Tibial nerve (tissue), 4 donors: ENCODE data around the gene TCF7. TPM values are rescaled to one million over a fixed set of nuclear protein-coding genes. Genes with fewer than 3 reads are reported as not detected.

Source experiments
- DNase-seq, 2 donors: peaks; one replicate each; pipeline ENCODE4 v3.0.0-alpha.2; 2019; ENCODE audit warnings: low spot score in 2 of 2
- H3K27ac ChIP-seq, 4 donors: fragments of 200-600 bp; sonication (generic) in 3 of 4; one replicate each; pipeline ENCODE4 v1.5.1; 2017 to 2019; ENCODE audit warnings: mild to moderate bottlenecking in 1 of 4
- H3K27me3 ChIP-seq, 2 donors: fragments of 200-600 bp; sonication (generic) in 1 of 2; one replicate each; pipeline versions ENCODE4 v1.5.1 to v1.6.0; 2017 to 2019
- H3K36me3 ChIP-seq, 3 donors: fragments of 200-600 bp; sonication (generic); one replicate each; pipeline ENCODE4 v1.5.1; 2018 to 2019
- H3K4me1 ChIP-seq, 4 donors: fragments of 200-600 bp; sonication (generic) in 3 of 4; one replicate each; pipeline ENCODE4 v1.5.1; 2017 to 2019
- H3K4me3 ChIP-seq, 4 donors: fragments of 200-600 bp; sonication (generic) in 3 of 4; one replicate each; pipeline ENCODE4 v1.5.1; 2017 to 2019; ENCODE audit warnings: mild to moderate bottlenecking in 1 of 4, moderate library complexity in 1 of 4
- H3K9me3 ChIP-seq, 4 donors: fragments of 200-600 bp; sonication (generic) in 3 of 4; one replicate each; pipeline ENCODE4 v1.5.1; 2017 to 2019
- CTCF ChIP-seq, 5 experiments: fragments of 200-600 bp in 3 of 5; fragments of 450-650 bp in 2 of 5; sonication (generic) in 3 of 5; IDR thresholded peaks; one replicate each; pipeline ENCODE4 v1.5.1; 2016 to 2019; ENCODE audit warnings: antibody characterized with exemption in 5 of 5, mild to moderate bottlenecking in 3 of 5, moderate library complexity in 2 of 5
- EP300 ChIP-seq, 2 donors: sonication (generic); formaldehyde crosslinking; IDR thresholded peaks; one replicate each; pipeline ENCODE4 v1.6.1; 2017; ENCODE audit warnings: antibody characterized with exemption in 2 of 2, mild to moderate bottlenecking in 1 of 2
- POLR2A ChIP-seq, 2 donors: fragments of 450-650 bp; IDR thresholded peaks; one replicate each; pipeline ENCODE4 v1.6.1; 2017; ENCODE audit warnings: antibody characterized with exemption in 2 of 2, mild to moderate bottlenecking in 2 of 2, moderate library complexity in 2 of 2
- WGBS, 2 donors: methylation state at CpG; one replicate each; pipeline ENCODE4 v1.1.5; 2018; 5-methylcytosine and 5-hydroxymethylcytosine counted together
- total RNA-seq, 4 donors: library from RNA; depleted of rRNA; stranded (reverse); fragments of >200 nt; gene quantifications; one replicate each; pipeline ENCODE4 v1.1.0, GENCODE V29; 2016

Gene TCF7
- total RNA-seq, 4 donors from 2014 or later, result 2.5 to 13.2 (median 6.6) TPM

DNA sequence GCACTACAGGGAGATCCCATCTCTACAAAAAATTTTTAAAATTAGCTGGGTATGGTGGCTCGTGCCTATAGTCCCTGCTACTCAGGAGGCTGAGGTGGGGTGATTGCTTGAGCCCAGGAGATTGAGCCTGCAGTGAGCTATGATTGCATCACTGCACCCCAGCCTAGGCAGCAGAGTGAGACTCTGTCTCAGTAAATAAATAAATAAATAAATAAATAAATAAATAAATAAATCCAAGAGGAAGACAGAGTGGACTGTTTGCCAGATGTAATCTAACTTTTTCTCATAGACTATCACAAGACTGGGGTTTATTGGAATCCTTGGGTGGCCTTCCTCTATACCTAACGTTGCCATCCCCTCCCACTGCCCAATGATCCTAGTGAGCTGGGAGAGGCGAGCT lies 19.2 kb upstream of the TCF7 start:
- no peak for DNase-seq
- no peaks in the 10 kb centered on the region for H3K36me3 ChIP-seq
- H3K4me1 ChIP-seq, result peaks cover 0 to 36% (median 23%) of the 10 kb centered on the region in 4 donors
- H3K27me3 ChIP-seq, result no peaks in the 10 kb centered on the region
- H3K4me3 ChIP-seq, result no peak overlapping the region
- 88% methylated on average over 3 of the region's 3 CpGs for WGBS, 2 donors
- TF ChIP-seq EP300 (IDR thresholded peaks at IDR 0.05) (no peak), POLR2A (IDR thresholded peaks at IDR 0.05) (no peak), CTCF (IDR thresholded peaks at IDR 0.05) (no peak)
- H3K27ac ChIP-seq, result no peak overlapping the region
- H3K9me3 ChIP-seq, result no peaks in the 10 kb centered on the region

- WGBS, 2 donors, result 69 to 84% methylated on average over 9 to 15 of the region's 15 CpGs
- TF ChIP-seq EP300 (IDR thresholded peaks at IDR 0.05) (no peak), CTCF (IDR thresholded peaks at IDR 0.05) (no peak), POLR2A (IDR thresholded peaks at IDR 0.05) (no peak)
- H3K27ac ChIP-seq, result no peak overlapping the region
- H3K36me3 ChIP-seq, result no peaks in the 10 kb centered on the region
- peaks cover 0 to 37% (median 22%) of the 10 kb centered on the region in 4 donors for H3K4me1 ChIP-seq
- no peak overlapping the region for H3K4me3 ChIP-seq
- H3K9me3 ChIP-seq, result no peaks in the 10 kb centered on the region
- no peak for DNase-seq
- no peaks in the 10 kb centered on the region for H3K27me3 ChIP-seq
These were observed 18.4 kb upstream of the TCF7 start for GRCh38 chr5:134095887-134096589.

- TF ChIP-seq POLR2A (IDR thresholded peaks at IDR 0.05), result no peak
- no peak for TF ChIP-seq CTCF (IDR thresholded peaks at IDR 0.05)
- no peak for TF ChIP-seq EP300 (IDR thresholded peaks at IDR 0.05)
- Histone ChIP-seq H3K27ac (peak overlapping the region in 1 of 4 donors; percentile 73), H3K4me1 (peaks cover 0 to 35% (median 25%) of the 10 kb centered on the region in 4 donors), H3K4me3 (no peak overlapping the region), H3K36me3 (no peaks in the 10 kb centered on the region), H3K27me3 (no peaks in the 10 kb centered on the region), H3K9me3 (no peaks in the 10 kb centered on the region)
- no peak for DNase-seq
- 51 to 64% methylated on average over 7 of the region's 7 CpGs for WGBS, 2 donors
These were observed 17.2 kb upstream of the TCF7 start for GRCh38 chr5:134097211-134097749.

DNA sequence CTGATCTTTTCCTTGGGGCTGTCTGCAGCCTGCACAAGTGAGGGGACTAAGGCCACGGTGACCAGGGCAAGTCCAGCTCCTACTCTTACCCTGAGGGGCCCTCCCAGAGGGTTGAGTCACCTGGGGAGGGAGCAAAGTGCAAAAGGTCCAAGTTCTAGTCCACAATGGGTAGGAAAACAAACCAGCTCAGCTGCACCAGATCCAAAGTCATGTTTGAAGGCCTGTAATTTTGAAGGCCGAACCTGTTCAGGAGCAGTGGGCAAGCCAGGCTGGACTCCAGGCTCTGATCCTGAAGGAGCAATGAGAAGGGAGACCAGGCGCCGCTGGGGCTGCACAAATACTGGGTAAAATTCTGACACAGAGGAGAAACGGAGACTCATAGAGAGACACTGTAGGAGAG lies 15.8 kb upstream of the TCF7 start:
- no peak for DNase-seq
- TF ChIP-seq CTCF (IDR thresholded peaks at IDR 0.05) (no peak), EP300 (IDR thresholded peaks at IDR 0.05) (no peak), POLR2A (IDR thresholded peaks at IDR 0.05) (no peak)
- H3K4me3 ChIP-seq, result no peak overlapping the region
- H3K27me3 ChIP-seq, result no peaks in the 10 kb centered on the region
- no peaks in the 10 kb centered on the region for H3K36me3 ChIP-seq
- WGBS, 2 donors, result 92% methylated on average over 5 of the region's 5 CpGs
- peak overlapping the region in 1 of 4 donors; percentile 83 for H3K27ac ChIP-seq
- H3K4me1 ChIP-seq, result peaks cover 0 to 35% (median 25%) of the 10 kb centered on the region in 4 donors
- H3K9me3 ChIP-seq, result no peaks in the 10 kb centered on the region

- TF ChIP-seq CTCF (IDR thresholded peaks at IDR 0.05) (no peak), POLR2A (IDR thresholded peaks at IDR 0.05) (no peak), EP300 (IDR thresholded peaks at IDR 0.05) (no peak)
- 85 to 88% methylated on average over 11 of the region's 11 CpGs for WGBS, 2 donors
- H3K27ac ChIP-seq, result peak overlapping the region in 2 of 4 donors; percentile 74 to 83
These were observed 15.1 kb upstream of the TCF7 start for GRCh38 chr5:134099288-134099872.

More at GRCh38 chr5:134099288-134099872, 15.1 kb upstream of the TCF7 start:
- no peak overlapping the region for H3K4me3 ChIP-seq
- H3K36me3 ChIP-seq, result no peaks in the 10 kb centered on the region
- H3K4me1 ChIP-seq, result peaks cover 0 to 35% (median 25%) of the 10 kb centered on the region in 4 donors
- no peaks in the 10 kb centered on the region for H3K27me3 ChIP-seq
- no peak for DNase-seq
- no peaks in the 10 kb centered on the region for H3K9me3 ChIP-seq
